Measurements from ENCODE around the gene TNRC6B.

The TNRC6B gene

GRCh38 chr22:40314041-40314440 lies 136.3 kb downstream of the TNRC6B start:
- Histone ChIP-seq H3K4me3 (ENCODE audit: insufficient read length, low read depth) (no peak overlapping the region), H3K27me3 (ENCODE audit: insufficient read depth, insufficient read length) (no peaks in the 10 kb centered on the region), H3K4me1 (ENCODE audit: insufficient read depth, insufficient read length) (no peaks in the 10 kb centered on the region), H3K9ac (ENCODE audit: insufficient read length, low read depth) (no peak overlapping the region), H3K36me3 (ENCODE audit: insufficient read depth, insufficient read length, low read length) (peaks cover 72% of the 10 kb centered on the region), H3K9me3 (ENCODE audit: insufficient read depth, low read length) (no peaks in the 10 kb centered on the region)
- TF ChIP-seq YY1 (IDR thresholded peaks at IDR 0.05; ENCODE audit: insufficient read depth, insufficient read length) (no peak), ZNF274 (IDR thresholded peaks at IDR 0.05; ENCODE audit: low read depth, low read length) (no peak), SUZ12 (IDR thresholded peaks at IDR 0.05; ENCODE audit: extremely low read depth, insufficient read depth, insufficient read length) (no peak)
- DNase-seq (ENCODE audit: low read depth, low spot score) = no peak

DNA sequence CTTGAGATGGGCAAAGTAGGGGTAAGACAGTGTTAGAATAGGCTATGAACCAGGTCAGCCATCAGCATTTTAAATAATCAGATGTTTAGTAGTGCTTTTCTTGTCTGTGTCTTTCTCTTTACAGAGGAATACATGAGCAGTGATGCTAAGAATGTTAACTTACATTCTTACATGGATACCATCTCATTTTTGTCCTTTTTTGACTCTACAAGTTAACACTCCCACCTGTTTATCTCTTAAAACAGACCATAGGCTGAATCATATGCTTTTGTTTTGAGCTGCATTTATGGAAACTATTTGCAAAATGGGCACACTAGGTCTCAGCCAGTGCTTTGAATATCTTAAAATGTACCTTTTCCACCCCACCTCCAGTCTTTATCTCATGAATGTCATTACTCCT lies 143.0 kb downstream of the TNRC6B start:
- no peak for TF ChIP-seq SUZ12 (IDR thresholded peaks at IDR 0.05; ENCODE audit: extremely low read depth, insufficient read depth, insufficient read length)
- TF ChIP-seq YY1 (IDR thresholded peaks at IDR 0.05; ENCODE audit: insufficient read depth, insufficient read length) = no peak
- peaks cover 4% of the 10 kb centered on the region for H3K4me1 ChIP-seq (ENCODE audit: insufficient read depth, insufficient read length)
- DNase-seq (ENCODE audit: low read depth, low spot score) = no peak
- H3K9ac ChIP-seq (ENCODE audit: insufficient read length, low read depth) = no peak overlapping the region
- peaks cover 56% of the 10 kb centered on the region for H3K36me3 ChIP-seq (ENCODE audit: insufficient read depth, insufficient read length, low read length)
- H3K4me3 ChIP-seq (ENCODE audit: insufficient read length, low read depth) = no peak overlapping the region
- H3K9me3 ChIP-seq (ENCODE audit: insufficient read depth, low read length) = no peaks in the 10 kb centered on the region
- H3K27me3 ChIP-seq (ENCODE audit: insufficient read depth, insufficient read length) = no peaks in the 10 kb centered on the region

DNA sequence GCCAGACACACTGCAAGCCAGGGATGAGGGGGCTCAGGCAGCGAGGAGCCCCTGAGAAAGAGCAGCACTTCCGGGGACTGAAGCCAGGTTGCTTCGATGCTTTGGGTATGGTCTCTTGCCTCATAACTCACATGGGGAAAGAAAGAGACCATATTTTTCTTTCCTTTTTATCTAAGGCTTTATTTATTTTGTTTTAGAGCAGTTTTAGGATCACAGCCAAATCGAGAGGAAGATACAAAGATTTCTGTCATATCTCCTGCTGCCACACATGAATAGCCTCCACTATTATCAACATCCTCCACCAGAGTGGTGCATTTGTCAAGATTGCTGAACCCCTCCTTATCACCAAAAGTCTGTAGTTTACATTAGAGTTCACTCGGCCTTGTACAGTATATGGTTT lies 144.3 kb downstream of the TNRC6B start:
- TF ChIP-seq YY1 (IDR thresholded peaks at IDR 0.05; ENCODE audit: insufficient read depth, insufficient read length) (no peak), ZNF274 (IDR thresholded peaks at IDR 0.05; ENCODE audit: low read depth, low read length) (no peak), SUZ12 (IDR thresholded peaks at IDR 0.05; ENCODE audit: extremely low read depth, insufficient read depth, insufficient read length) (no peak)
- H3K36me3 ChIP-seq (ENCODE audit: insufficient read depth, insufficient read length, low read length) = peaks cover 46% of the 10 kb centered on the region

DNA sequence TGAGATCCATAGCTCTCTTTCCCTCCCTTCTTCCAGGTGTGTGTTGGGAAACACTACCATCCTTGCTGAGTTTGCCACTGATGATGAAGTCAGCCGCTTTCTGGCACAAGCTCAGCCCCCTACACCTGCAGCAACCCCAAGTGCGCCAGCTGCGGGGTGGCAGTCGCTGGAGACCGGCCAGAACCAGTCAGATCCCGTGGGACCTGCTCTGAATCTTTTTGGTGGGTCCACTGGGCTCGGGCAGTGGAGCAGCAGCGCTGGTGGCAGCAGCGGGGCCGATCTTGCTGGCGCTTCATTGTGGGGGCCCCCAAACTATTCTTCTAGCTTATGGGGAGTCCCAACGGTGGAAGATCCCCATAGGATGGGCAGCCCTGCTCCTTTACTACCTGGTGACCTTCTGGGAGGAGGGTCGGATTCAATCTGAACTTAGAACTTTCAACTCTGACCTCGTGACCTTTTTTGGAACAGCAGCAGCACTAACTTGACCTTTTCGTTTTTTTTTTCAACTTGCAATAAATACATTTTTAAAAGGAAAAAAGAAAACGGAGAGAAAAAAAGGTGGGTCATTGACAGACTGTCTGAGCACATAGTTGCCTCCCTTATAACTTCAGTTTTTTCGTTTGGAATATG lies 145.2 kb downstream of the TNRC6B start:
- Histone ChIP-seq H3K9me3 (ENCODE audit: insufficient read depth, low read length) (no peaks in the 10 kb centered on the region), H3K9ac (ENCODE audit: insufficient read length, low read depth) (no peak overlapping the region), H3K36me3 (ENCODE audit: insufficient read depth, insufficient read length, low read length) (peaks cover 46% of the 10 kb centered on the region), H3K4me1 (ENCODE audit: insufficient read depth, insufficient read length) (peaks cover 4% of the 10 kb centered on the region), H3K27me3 (ENCODE audit: insufficient read depth, insufficient read length) (no peaks in the 10 kb centered on the region), H3K4me3 (ENCODE audit: insufficient read length, low read depth) (no peak overlapping the region)
- DNase-seq (ENCODE audit: low read depth, low spot score) = no peak
- TF ChIP-seq SUZ12 (IDR thresholded peaks at IDR 0.05; ENCODE audit: extremely low read depth, insufficient read depth, insufficient read length) (no peak), YY1 (IDR thresholded peaks at IDR 0.05; ENCODE audit: insufficient read depth, insufficient read length) (no peak), ZNF274 (IDR thresholded peaks at IDR 0.05; ENCODE audit: low read depth, low read length) (no peak)

More for the DNA sequence above, 144.3 kb downstream of the TNRC6B start:
- no peak overlapping the region for H3K9ac ChIP-seq (ENCODE audit: insufficient read length, low read depth)
- no peak overlapping the region for H3K4me3 ChIP-seq (ENCODE audit: insufficient read length, low read depth)
- no peaks in the 10 kb centered on the region for H3K9me3 ChIP-seq (ENCODE audit: insufficient read depth, low read length)
- no peak for DNase-seq (ENCODE audit: low read depth, low spot score)
- H3K27me3 ChIP-seq (ENCODE audit: insufficient read depth, insufficient read length) = no peaks in the 10 kb centered on the region
- peaks cover 4% of the 10 kb centered on the region for H3K4me1 ChIP-seq (ENCODE audit: insufficient read depth, insufficient read length)

GRCh38 chr22:40323681-40324171 lies 146.0 kb downstream of the TNRC6B start:
- Histone ChIP-seq H3K4me1 (ENCODE audit: insufficient read depth, insufficient read length) (peaks cover 4% of the 10 kb centered on the region), H3K9me3 (ENCODE audit: insufficient read depth, low read length) (no peaks in the 10 kb centered on the region), H3K4me3 (ENCODE audit: insufficient read length, low read depth) (no peak overlapping the region), H3K9ac (ENCODE audit: insufficient read length, low read depth) (no peak overlapping the region), H3K27me3 (ENCODE audit: insufficient read depth, insufficient read length) (no peaks in the 10 kb centered on the region), H3K36me3 (ENCODE audit: insufficient read depth, insufficient read length, low read length) (peaks cover 46% of the 10 kb centered on the region)
- TF ChIP-seq YY1 (IDR thresholded peaks at IDR 0.05; ENCODE audit: insufficient read depth, insufficient read length) = no peak
- TF ChIP-seq ZNF274 (IDR thresholded peaks at IDR 0.05; ENCODE audit: low read depth, low read length) = no peak
- no peak for TF ChIP-seq SUZ12 (IDR thresholded peaks at IDR 0.05; ENCODE audit: extremely low read depth, insufficient read depth, insufficient read length)
- no peak for DNase-seq (ENCODE audit: low read depth, low spot score)

DNA sequence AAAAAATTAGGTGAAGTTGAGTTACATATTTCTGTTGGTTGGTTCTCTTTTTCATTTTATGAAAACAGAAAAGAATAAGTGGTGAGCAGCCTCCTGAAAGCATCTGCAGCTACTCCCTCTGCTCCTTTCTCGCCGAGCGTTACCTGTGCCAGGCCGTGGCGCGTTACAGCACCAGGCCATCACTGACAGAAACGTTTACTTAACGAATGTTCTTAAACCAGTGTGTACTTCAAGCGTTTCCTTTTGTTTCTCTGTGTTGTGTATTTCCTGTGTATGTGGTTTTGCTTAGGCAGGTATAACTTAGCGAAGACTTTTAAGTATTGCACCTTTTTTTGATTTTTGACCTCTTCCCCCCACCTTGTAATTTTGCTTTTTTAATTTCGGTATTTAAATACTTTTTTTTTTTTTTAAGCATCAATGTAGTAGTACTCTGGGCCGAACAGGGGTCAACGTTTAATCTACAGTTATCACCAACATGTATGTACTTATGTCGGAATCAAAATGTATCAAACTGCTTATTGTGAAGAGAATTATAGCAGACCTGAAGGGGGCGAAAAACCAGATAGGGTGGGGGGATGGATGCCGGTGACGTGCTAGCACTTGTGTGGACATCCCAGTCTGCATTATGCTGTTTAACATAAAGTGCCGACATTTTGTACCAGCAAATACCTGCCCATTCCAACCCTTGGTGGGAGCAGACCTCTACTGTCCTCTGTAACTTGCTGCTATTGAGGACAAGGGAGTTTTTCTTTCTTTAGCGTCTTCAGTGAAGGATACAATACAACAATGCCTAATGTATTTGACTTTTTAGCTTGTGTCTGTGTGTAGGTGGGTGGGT lies 147.0 kb downstream of the TNRC6B start:
- TF ChIP-seq SUZ12 (IDR thresholded peaks at IDR 0.05; ENCODE audit: extremely low read depth, insufficient read depth, insufficient read length) = no peak
- TF ChIP-seq ZNF274 (IDR thresholded peaks at IDR 0.05; ENCODE audit: low read depth, low read length) = no peak
- no peak for TF ChIP-seq YY1 (IDR thresholded peaks at IDR 0.05; ENCODE audit: insufficient read depth, insufficient read length)
- no peaks in the 10 kb centered on the region for H3K9me3 ChIP-seq (ENCODE audit: insufficient read depth, low read length)
- no peaks in the 10 kb centered on the region for H3K27me3 ChIP-seq (ENCODE audit: insufficient read depth, insufficient read length)
- no peak overlapping the region for H3K4me3 ChIP-seq (ENCODE audit: insufficient read length, low read depth)
- peaks cover 46% of the 10 kb centered on the region for H3K36me3 ChIP-seq (ENCODE audit: insufficient read depth, insufficient read length, low read length)
- no peak overlapping the region for H3K9ac ChIP-seq (ENCODE audit: insufficient read length, low read depth)
- DNase-seq (ENCODE audit: low read depth, low spot score) = no peak
- peaks cover 4% of the 10 kb centered on the region for H3K4me1 ChIP-seq (ENCODE audit: insufficient read depth, insufficient read length)

GRCh38 chr22:40325315-40325714 lies 147.6 kb downstream of the TNRC6B start:
- Histone ChIP-seq H3K9me3 (ENCODE audit: insufficient read depth, low read length) (no peaks in the 10 kb centered on the region), H3K27me3 (ENCODE audit: insufficient read depth, insufficient read length) (no peaks in the 10 kb centered on the region), H3K4me1 (ENCODE audit: insufficient read depth, insufficient read length) (peaks cover 4% of the 10 kb centered on the region), H3K4me3 (ENCODE audit: insufficient read length, low read depth) (no peak overlapping the region), H3K9ac (ENCODE audit: insufficient read length, low read depth) (no peak overlapping the region), H3K36me3 (ENCODE audit: insufficient read depth, insufficient read length, low read length) (peaks cover 45% of the 10 kb centered on the region)
- TF ChIP-seq ZNF274 (IDR thresholded peaks at IDR 0.05; ENCODE audit: low read depth, low read length) = no peak
- no peak for TF ChIP-seq SUZ12 (IDR thresholded peaks at IDR 0.05; ENCODE audit: extremely low read depth, insufficient read depth, insufficient read length)
- no peak for TF ChIP-seq YY1 (IDR thresholded peaks at IDR 0.05; ENCODE audit: insufficient read depth, insufficient read length)
- no peak for DNase-seq (ENCODE audit: low read depth, low spot score)
